GM18517 (cell line): ENCODE results near the gene ZKSCAN4.
A peak's percentile ranks its signal among the peaks of the same experiment; 100 is the strongest.

Experiments used
- ATAC-seq: cut with Tn5 transposase; IDR thresholded peaks from one replicate; pipeline ENCODE4 v1.9.1; 2021; ENCODE audit warnings: mild to moderate bottlenecking, moderate library complexity; ENCODE audit not compliant: unreplicated experiment

The ZKSCAN4 gene

DNA sequence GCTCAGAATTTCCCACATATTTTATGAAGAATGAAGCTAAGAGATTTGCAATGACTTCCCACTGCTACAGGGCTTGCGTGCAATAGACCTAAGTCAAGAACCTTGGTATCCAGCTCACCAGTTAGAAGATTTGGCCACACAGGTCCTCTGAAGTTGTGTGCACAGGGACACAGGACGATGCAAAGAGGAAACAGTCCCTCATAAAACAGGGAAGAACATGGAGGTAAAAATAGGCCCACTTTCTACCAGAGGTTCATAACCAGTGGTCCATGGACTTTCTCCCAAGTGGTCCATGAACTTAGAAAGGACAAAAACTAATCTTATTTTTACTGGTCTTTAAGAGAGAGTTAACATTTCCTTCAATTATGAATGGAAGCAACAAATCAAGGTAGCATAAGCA is 1.3 kb downstream of the ZKSCAN4 start:
- ATAC-seq: no peak

DNA sequence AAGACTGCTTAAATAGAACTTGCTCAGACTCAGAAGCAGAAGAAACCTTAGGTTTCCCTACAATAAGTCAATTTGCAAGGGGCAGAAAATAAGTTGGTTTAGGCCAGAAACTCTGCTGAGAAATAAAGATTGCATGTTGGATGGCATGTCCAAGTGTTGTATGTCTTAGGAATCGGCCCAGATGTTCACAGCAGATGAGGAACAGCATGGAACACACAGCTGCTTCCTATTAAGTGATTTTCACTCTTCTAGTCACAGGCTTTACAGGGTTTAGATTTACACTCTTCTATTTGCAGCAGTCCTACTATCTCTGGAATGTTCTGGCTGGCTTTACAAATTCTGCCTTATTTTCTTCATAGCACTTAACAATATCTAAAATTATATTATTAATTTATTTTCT is 3.2 kb downstream of the ZKSCAN4 start:
- ATAC-seq: no peak

- ATAC-seq: no peak
Observed at GRCh38 chr6:28245206-28245941, 6.7 kb downstream of the ZKSCAN4 start.

DNA sequence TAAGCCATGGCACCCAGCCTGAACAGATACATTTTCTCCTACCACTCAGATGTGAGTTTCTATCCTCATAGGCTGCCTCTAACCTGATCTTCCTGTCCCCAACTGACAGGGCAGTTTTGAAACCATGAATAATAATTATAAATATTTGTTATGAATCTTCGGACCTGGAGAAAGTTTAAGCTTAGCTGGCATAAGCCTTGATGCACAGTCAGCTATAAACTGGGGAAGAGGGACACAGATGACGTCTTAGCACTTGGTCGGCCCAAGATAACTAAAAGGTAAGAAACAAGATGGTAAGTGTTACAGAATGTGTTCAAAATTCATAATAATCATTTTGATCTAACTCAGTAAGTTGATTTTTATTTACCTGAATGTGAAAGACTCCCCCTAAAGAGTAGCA is 8.1 kb downstream of the ZKSCAN4 start:
- ATAC-seq: no peak

- no peak for ATAC-seq
Observed at GRCh38 chr6:28240471-28240870, 11.6 kb downstream of the ZKSCAN4 start.

GRCh38 chr6:28239636-28240035 is 12.4 kb downstream of the ZKSCAN4 start:
- no peak for ATAC-seq

DNA sequence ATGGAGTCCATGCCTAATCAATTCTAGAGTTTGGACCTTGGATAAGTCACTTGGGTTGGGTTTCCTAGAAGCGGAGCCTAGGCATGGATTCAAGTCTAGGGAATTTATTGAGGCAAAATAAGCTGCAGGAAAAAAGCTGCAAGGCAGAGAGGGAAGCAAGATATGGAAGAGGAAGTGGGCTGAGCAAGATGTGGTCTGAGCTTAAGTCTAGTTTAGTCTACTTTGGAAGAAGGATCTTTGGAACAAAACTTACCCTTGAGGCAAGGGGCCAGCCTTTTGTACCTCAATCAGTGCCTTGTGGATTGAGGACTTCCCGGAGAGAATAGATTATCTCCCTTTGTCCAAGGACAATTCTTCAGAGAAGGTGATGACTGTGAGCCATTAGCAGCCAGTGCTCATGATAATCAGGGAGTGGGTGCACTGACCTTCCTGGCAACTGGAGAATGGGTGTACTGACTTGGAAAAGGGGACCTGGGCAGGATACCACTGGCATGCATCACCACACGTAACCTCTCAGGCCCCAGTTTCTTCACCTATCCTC is 16.1 kb downstream of the ZKSCAN4 start:
- ATAC-seq: no peak

- ATAC-seq: no peak
Observed at GRCh38 chr6:28232785-28233184, 19.3 kb downstream of the ZKSCAN4 start.

DNA sequence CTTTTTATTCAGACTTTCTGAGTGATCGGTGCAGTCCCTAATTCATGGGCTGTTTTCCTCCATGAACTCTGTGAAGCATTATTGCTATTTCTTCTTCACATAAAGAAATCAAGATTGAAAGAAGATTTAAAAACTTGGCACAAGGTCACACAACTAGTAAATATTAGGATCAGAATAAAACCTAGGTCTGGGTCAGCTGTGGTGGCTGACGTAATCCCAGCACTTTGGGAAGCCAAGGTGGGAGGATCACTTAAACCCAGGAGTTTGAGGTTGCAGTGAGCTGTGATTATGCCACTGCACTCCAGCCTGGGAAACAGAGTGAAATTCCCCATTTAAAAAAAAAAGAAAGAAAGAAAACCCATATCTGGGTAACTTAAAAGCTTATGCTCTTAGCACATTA is 25.6 kb downstream of the ZKSCAN4 start:
- ATAC-seq: no peak

GRCh38 chr6:28225056-28225834 is 26.8 kb downstream of the ZKSCAN4 start, which contains the start of gene ZSCAN9:
Gene ZSCAN9 (plus strand): TSS chr6:28225275. CDS start chr6:28227085, 1,810 bp downstream.
- ATAC-seq: peak; percentile 73

GRCh38 chr6:28224131-28225055 is 27.7 kb downstream of the ZKSCAN4 start:
- no peak for ATAC-seq

DNA sequence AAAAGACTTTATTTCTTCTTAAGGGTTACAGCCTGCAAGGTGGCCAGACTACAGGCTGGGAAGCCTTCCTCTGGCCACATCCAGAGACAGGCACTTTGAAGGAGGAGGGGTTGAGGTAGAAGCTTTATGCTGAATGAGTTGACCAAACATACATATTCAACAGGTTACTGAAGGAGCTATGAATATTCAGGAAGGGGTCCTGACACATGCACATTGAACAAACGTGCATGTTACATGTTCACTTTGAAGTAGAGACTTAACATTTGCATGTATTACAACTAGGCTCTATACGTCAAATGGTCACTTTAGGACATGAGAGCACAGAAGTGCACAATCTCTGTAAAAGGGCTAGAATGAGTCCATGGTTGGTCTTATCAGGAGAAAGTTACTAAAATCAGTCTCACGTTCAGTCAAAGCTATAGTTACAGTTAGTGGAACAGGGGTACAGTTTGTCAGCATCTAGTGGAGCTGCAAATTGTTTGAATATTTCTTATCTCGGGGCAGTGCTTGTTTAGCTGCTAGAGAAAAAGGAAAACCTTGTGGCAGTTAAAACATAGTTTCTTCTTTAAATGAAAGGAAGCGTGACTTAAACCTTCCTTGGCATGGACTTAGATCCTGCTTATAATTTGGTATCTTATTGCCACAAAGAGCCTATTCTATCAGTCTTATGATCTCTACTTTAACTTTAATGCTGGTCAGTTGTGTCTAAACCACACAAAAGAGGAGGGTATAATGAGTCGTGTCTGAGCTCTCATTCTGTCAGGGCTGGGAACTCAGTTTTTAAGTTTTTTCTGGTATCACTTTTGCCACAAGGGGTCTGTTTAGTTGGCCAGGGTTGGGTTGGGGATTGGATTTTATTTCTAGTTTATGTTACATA is 31.6 kb downstream of the ZKSCAN4 start:
- no peak for ATAC-seq

- no peak for ATAC-seq
Observed at GRCh38 chr6:28218312-28219248, 33.5 kb downstream of the ZKSCAN4 start.

- ATAC-seq: no peak
Observed at GRCh38 chr6:28217890-28218289, 34.2 kb downstream of the ZKSCAN4 start.

DNA sequence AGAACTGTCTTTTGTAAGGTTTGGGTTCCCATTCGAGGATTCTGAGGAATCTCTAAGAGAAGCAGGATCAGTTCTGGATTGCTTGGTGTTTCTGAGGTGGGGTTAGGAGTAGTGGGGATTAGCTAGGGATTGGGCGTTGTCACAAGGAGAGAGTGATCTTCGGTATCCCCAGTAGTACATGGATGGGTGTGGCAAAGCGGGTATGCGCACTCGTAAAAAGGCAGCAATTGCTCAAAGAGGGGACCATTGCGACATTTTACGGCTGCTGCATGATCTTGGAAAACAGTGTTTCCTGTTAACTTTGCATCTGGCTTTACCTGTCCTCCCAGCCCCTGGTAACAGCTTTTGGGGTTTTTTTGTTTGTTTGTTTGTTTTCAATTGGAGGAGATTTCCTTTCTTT is 36.6 kb downstream of the ZKSCAN4 start:
- no peak for ATAC-seq

DNA sequence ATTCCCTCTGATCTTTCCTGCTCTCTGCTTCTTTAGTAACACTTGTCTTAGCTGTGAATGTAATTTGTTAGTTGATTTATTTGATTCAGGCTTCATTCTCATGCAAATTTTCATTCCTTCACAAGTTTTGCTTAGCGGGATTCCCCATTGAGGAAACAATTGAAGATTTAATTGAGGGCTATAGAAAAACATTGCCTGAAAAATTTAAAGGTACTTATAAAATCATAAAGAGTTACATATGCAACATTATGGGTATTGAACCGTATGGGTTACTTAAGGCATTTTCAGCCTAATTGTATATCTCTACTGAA is 38.9 kb downstream of the ZKSCAN4 start:
- no peak for ATAC-seq

- peak; percentile 64 for ATAC-seq
Observed at GRCh38 chr6:28212510-28213212, 39.4 kb downstream of the ZKSCAN4 start.

GRCh38 chr6:28211840-28212509 is 40.1 kb downstream of the ZKSCAN4 start:
- ATAC-seq: peak; percentile 17
